HG03378 (cell line): ENCODE measurements around the gene FARP2.
"Not testable (repeated sequence)": the region's sequence is repeated elsewhere in the genome, so short reads cannot be mapped to it uniquely, and the experiment has no call there.

ENCODE experiments used
- ATAC-seq: cut with Tn5 transposase; IDR thresholded peaks from one replicate; pipeline ENCODE4 v1.9.1; 2021; ENCODE audit warnings: mild to moderate bottlenecking, moderate library complexity; ENCODE audit not compliant: unreplicated experiment

The FARP2 gene

GRCh38 chr2:241399941-241400922 is 44.1 kb downstream of the FARP2 start:
- ATAC-seq, result no peak

- ATAC-seq, result no peak
Measured at GRCh38 chr2:241408849-241409248, 52.8 kb downstream of the FARP2 start.

- ATAC-seq, result no peak
Measured at GRCh38 chr2:241410739-241411176, 54.7 kb downstream of the FARP2 start.

- no peak for ATAC-seq
Measured at GRCh38 chr2:241412144-241412543, 56.1 kb downstream of the FARP2 start.

GRCh38 chr2:241413501-241413900 is 57.4 kb downstream of the FARP2 start:
- ATAC-seq, result not testable (repeated sequence)

GRCh38 chr2:241413929-241414580 is 58.0 kb downstream of the FARP2 start:
- no peak for ATAC-seq

GRCh38 chr2:241415196-241415595 is 59.1 kb downstream of the FARP2 start:
- no peak for ATAC-seq

- no peak for ATAC-seq
Measured at GRCh38 chr2:241417626-241418025, 61.5 kb downstream of the FARP2 start.

- ATAC-seq, result no peak
Measured at GRCh38 chr2:241421330-241421729, 65.2 kb downstream of the FARP2 start.

GRCh38 chr2:241421942-241422341 is 65.9 kb downstream of the FARP2 start:
- ATAC-seq, result not testable (repeated sequence)

- no peak for ATAC-seq
Measured at GRCh38 chr2:241422350-241422749, 66.3 kb downstream of the FARP2 start.

- not testable (repeated sequence) for ATAC-seq
Measured at GRCh38 chr2:241423489-241423888, 67.4 kb downstream of the FARP2 start.

- no peak for ATAC-seq
Measured at GRCh38 chr2:241425368-241425767, 69.3 kb downstream of the FARP2 start.

GRCh38 chr2:241430178-241430577 is 74.1 kb downstream of the FARP2 start:
- no peak for ATAC-seq

- no peak for ATAC-seq
Measured at GRCh38 chr2:241432824-241433448, 76.9 kb downstream of the FARP2 start.

- no peak for ATAC-seq
Measured at GRCh38 chr2:241437179-241437578, 81.1 kb downstream of the FARP2 start.

- ATAC-seq, result no peak
Measured at GRCh38 chr2:241441492-241441891, 85.4 kb downstream of the FARP2 start.

- no peak for ATAC-seq
Measured at GRCh38 chr2:241443486-241444223, 87.6 kb downstream of the FARP2 start.

- ATAC-seq, result no peak
Measured at GRCh38 chr2:241445426-241445825, 89.3 kb downstream of the FARP2 start.

- ATAC-seq, result not testable (repeated sequence)
Measured at GRCh38 chr2:241450092-241450491, 94.0 kb downstream of the FARP2 start.
